ENCODE data around the gene BID. TPM values are rescaled to one million over a fixed set of nuclear protein-coding genes. Genes with fewer than 3 reads are reported as not detected.

BID gene
- total RNA-seq, 1 donor from 2014 or later = 15.9 TPM

DNA sequence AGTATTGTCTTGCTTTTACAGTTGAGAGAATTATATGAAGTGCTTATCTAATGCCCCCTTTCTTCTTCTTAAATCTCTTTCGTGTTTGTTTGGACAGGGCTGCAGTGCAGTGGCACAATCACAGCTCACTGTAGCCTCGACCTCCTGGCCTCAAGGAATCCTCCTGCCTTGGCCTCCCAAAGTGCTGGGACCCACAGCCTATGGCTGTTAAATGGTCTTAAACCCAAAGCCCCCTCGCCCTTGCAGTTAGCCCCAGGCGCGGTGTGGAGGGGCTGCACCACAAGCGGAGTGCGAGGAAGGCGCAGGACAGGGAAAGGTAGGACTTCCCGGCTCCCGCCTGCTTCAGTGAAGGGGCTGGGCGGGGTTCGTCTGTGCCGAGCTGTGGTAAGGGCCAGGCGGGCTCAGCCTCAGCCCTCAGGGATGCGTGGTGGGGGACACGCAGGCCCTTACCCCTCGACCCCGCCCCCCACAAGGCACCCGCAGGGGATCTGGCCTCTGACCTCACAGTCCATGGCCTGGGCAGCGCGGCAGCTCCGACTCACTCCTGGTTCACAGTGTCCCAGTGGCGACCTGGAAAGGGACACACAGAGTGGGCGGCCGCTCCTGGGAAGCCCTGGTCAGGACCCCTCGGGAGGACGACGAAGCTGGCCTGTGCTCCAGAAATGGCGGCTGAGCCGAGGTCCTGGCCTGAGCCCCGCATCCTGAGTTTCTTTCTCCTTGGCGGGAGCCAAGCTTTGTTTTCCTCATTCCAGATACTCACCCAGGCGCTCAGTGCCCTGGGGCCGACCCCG, 24.5 kb downstream of the BID start:
- Mint-ChIP-seq H3K36me3 (ENCODE audit: low read depth) (no peaks in the 10 kb centered on the region), H3K27me3 (ENCODE audit: low read depth) (no peaks in the 10 kb centered on the region), H3K9me3 (ENCODE audit: low read depth) (no peaks in the 10 kb centered on the region), H3K4me3 (ENCODE audit: unreplicated experiment) (no peak overlapping the region), H3K4me1 (ENCODE audit: low read depth) (no peaks in the 10 kb centered on the region), H3K27ac (ENCODE audit: unreplicated experiment) (no peak overlapping the region)
- TF ChIP-seq, protein P1, sequence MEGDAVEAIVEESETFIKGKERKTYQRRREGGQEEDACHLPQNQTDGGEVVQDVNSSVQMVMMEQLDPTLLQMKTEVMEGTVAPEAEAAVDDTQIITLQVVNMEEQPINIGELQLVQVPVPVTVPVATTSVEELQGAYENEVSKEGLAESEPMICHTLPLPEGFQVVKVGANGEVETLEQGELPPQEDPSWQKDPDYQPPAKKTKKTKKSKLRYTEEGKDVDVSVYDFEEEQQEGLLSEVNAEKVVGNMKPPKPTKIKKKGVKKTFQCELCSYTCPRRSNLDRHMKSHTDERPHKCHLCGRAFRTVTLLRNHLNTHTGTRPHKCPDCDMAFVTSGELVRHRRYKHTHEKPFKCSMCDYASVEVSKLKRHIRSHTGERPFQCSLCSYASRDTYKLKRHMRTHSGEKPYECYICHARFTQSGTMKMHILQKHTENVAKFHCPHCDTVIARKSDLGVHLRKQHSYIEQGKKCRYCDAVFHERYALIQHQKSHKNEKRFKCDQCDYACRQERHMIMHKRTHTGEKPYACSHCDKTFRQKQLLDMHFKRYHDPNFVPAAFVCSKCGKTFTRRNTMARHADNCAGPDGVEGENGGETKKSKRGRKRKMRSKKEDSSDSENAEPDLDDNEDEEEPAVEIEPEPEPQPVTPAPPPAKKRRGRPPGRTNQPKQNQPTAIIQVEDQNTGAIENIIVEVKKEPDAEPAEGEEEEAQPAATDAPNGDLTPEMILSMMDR (IDR thresholded peaks at IDR 0.05) = no peak
- DNase-seq (ENCODE audit: low spot score) = no peak

DNA sequence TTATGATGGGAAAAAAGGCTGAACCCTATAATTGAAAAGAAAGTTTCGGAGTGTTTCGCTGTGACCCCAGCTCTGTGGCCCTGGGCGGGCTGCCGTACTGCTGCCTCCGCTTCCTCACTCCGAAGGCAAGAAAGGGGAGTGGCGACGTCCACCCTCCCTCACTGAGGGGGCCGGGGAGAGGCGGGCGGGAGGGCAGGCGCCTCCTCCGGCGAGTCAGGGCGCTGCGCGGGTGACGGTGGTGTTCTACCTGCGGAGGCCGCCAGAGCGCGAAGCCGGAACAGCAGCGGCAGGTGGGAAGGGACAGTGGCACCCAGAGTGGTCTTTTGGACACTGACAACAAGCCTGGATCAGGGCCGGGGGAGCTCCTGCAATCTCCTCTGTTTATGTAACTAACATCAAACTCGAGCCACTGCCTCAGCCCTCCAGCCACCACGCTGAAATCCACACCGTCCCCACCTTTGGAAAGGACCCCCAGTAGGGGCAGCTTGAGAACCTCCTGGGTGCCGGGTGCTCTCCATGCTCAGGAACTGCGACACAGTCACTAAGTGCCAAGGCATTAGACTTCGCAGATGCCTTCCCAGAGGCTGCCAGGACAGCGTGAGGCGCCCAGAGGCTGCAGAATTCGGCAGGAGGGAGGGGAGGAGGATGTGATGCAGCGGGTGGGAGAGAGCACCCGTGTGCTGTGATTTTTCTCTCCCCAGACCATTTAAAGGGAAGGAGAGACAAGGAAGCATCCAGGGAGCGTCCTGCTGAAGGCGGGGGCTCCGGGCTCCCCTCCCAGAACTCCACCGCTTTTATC, 25.5 kb downstream of the BID start:
- no peak for DNase-seq (ENCODE audit: low spot score)
- no peak overlapping the region for H3K27ac Mint-ChIP-seq (ENCODE audit: unreplicated experiment)
- no peaks in the 10 kb centered on the region for H3K4me1 Mint-ChIP-seq (ENCODE audit: low read depth)
- no peaks in the 10 kb centered on the region for H3K36me3 Mint-ChIP-seq (ENCODE audit: low read depth)
- TF ChIP-seq, protein P1 (IDR thresholded peaks at IDR 0.05) = peak; percentile 15
- H3K4me3 Mint-ChIP-seq (ENCODE audit: unreplicated experiment) = no peak overlapping the region
- H3K9me3 Mint-ChIP-seq (ENCODE audit: low read depth) = no peaks in the 10 kb centered on the region
- H3K27me3 Mint-ChIP-seq (ENCODE audit: low read depth) = no peaks in the 10 kb centered on the region

DNA sequence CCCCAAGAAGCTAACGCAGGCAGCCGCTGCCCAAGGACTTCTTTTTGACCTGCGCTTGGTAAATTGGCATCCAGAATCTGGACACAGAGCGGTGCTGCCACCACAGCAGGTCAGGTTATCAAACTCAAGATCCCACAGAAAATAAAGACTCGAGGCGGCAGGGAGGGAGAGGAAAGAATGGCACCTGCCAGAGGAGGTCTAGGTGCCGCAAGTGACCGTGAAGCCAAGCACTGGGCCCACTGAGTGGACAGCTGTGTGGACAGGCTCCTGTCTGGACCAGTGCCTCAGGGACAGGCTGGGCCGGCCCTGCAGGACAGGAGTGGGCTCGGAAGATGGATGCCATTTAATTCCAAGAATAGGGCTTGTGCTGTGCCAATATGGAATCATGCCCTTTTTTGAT, 27.4 kb downstream of the BID start:
- no peaks in the 10 kb centered on the region for H3K36me3 Mint-ChIP-seq (ENCODE audit: low read depth)
- no peak overlapping the region for H3K4me3 Mint-ChIP-seq (ENCODE audit: unreplicated experiment)
- no peak for DNase-seq (ENCODE audit: low spot score)
- TF ChIP-seq, protein P1 (IDR thresholded peaks at IDR 0.05) = no peak
- no peak overlapping the region for H3K27ac Mint-ChIP-seq (ENCODE audit: unreplicated experiment)
- no peaks in the 10 kb centered on the region for H3K27me3 Mint-ChIP-seq (ENCODE audit: low read depth)
- H3K9me3 Mint-ChIP-seq (ENCODE audit: low read depth) = no peaks in the 10 kb centered on the region
- no peaks in the 10 kb centered on the region for H3K4me1 Mint-ChIP-seq (ENCODE audit: low read depth)

DNA sequence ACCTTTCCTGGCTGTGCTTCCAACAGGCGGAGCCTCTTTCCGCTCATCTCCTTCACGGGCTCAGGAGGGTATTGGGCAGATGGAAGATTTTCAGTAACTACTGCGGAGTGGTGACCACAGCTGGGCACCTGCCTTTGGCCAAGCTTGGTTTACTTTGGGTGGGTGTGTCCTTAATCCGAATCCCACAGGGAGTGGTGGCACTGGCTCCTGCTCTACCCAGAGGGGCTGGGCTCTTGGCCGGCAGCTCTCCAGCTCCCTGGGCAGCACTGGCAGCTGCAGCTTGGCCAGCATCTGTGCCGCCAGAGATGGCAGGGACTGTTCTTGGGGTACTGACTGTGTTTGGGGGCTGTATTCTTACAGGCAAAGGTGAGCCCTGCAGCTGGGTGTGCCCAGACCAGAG, 29.8 kb downstream of the BID start:
- H3K36me3 Mint-ChIP-seq (ENCODE audit: low read depth) = no peaks in the 10 kb centered on the region
- TF ChIP-seq, protein P1 (IDR thresholded peaks at IDR 0.05) = no peak
- no peaks in the 10 kb centered on the region for H3K9me3 Mint-ChIP-seq (ENCODE audit: low read depth)
- no peak overlapping the region for H3K4me3 Mint-ChIP-seq (ENCODE audit: unreplicated experiment)
- DNase-seq (ENCODE audit: low spot score) = no peak
- no peak overlapping the region for H3K27ac Mint-ChIP-seq (ENCODE audit: unreplicated experiment)
- no peaks in the 10 kb centered on the region for H3K27me3 Mint-ChIP-seq (ENCODE audit: low read depth)
- H3K4me1 Mint-ChIP-seq (ENCODE audit: low read depth) = no peaks in the 10 kb centered on the region

DNA sequence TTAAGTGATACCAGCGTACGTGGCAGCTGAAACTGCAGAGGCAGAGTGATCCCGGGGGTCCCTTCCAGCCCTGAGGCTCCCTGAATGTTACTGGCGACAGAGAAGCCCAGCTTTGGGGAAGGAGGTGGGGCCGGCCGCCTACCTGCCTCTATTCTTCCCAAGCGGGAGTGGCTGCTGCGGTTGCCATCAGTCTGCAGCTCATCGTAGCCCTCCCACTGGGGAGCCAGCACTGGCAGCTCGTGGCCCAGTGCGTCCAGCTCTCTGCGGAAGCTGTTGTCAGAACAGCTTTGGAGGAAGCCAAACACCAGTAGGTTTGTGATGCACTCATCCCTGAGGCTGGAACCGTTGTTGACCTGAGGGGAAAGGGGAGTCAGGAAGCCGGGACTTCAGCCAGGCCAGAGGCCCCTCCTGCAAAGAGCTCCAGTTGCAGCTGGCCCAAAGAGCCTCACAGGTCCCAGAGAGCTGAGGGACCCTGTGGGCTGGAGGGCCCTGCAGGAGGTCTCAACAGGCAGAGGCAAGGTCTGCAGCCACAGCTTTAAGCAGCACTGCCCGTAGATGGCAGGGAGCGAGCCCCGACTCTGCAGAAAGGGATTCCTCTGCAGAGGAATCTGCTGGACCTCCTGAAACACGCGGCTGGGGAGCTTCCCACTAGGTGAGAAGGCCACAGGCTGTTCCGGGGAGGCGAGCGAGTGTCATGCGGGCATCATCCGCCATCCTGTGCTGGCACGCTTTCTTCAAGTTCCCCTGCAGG, 30.4 kb downstream of the BID start:
- H3K27ac Mint-ChIP-seq (ENCODE audit: unreplicated experiment) = no peak overlapping the region
- H3K36me3 Mint-ChIP-seq (ENCODE audit: low read depth) = no peaks in the 10 kb centered on the region
- TF ChIP-seq, protein P1 (IDR thresholded peaks at IDR 0.05) = no peak

More for the DNA sequence above, 30.4 kb downstream of the BID start:
- H3K4me3 Mint-ChIP-seq (ENCODE audit: unreplicated experiment) = no peak overlapping the region
- no peaks in the 10 kb centered on the region for H3K9me3 Mint-ChIP-seq (ENCODE audit: low read depth)
- no peaks in the 10 kb centered on the region for H3K4me1 Mint-ChIP-seq (ENCODE audit: low read depth)
- H3K27me3 Mint-ChIP-seq (ENCODE audit: low read depth) = no peaks in the 10 kb centered on the region
- no peak for DNase-seq (ENCODE audit: low spot score)
